Natural killer cell treated with Interleukin-12 subunit alpha and Interleukin-12 subunit beta and Interleukin-15 and Interleukin-18, amount 100 ng/mL, for 72 hours (primary cell): ENCODE results near the gene MYH10. TPM values are rescaled to one million over a fixed set of nuclear protein-coding genes. Genes with fewer than 3 reads are reported as not detected.
"Not testable (repeated sequence)": the region's sequence is repeated elsewhere in the genome, so short reads cannot be mapped to it uniquely, and the experiment has no call there.

Experiments used
- ATAC-seq, 2 donors: fragments of 150-1000 bp; cut with Tn5 transposase in 1 of 2; sonication (Bioruptor Pico), chemical (Tn5 transposase) in 1 of 2; 2 replicates each; pipeline ENCODE4 v1.10.0; 2021
- DNase-seq: peaks from one replicate; pipeline ENCODE4 v3.0.0; 2022; ENCODE audit warnings: low spot score
- H3K27ac Mint-ChIP-seq, 2 donors: 1 replicate in 1 of 2; 2 replicates in 1 of 2; pipeline ENCODE4 v1.8.0; 2022; ENCODE audit warnings: mixed read lengths in 2 of 2, mild to moderate bottlenecking in 1 of 2, moderate library complexity in 1 of 2
- H3K27me3 Mint-ChIP-seq, 2 donors: 1 replicate in 1 of 2; 2 replicates in 1 of 2; pipeline ENCODE4 v1.8.0; 2022; ENCODE audit warnings: mixed read lengths in 2 of 2
- H3K36me3 Mint-ChIP-seq: one replicate; pipeline ENCODE4 v1.8.0; 2022; ENCODE audit warnings: mixed read lengths
- H3K4me1 Mint-ChIP-seq, 2 donors: 1 replicate in 1 of 2; 2 replicates in 1 of 2; pipeline ENCODE4 v1.8.0; 2022; ENCODE audit warnings: low read depth in 2 of 2, mixed read lengths in 2 of 2, mild to moderate bottlenecking in 1 of 2
- H3K4me3 Mint-ChIP-seq: one replicate; pipeline ENCODE4 v1.8.0; 2022; ENCODE audit warnings: mixed read lengths
- H3K9me3 Mint-ChIP-seq: 2 replicates; pipeline ENCODE4 v1.8.0; 2022; ENCODE audit warnings: mixed read lengths
- total RNA-seq, 2 donors: library from RNA; stranded (reverse); gene quantifications; one replicate each; pipeline ENCODE4 v1.2.3, GENCODE V29; 2022

Gene MYH10
- total RNA-seq, 2 donors from 2014 or later = 1.9 TPM

- H3K27ac Mint-ChIP-seq, ATAC-seq, DNase-seq, H3K4me3 Mint-ChIP-seq, H3K4me1 Mint-ChIP-seq, H3K36me3 Mint-ChIP-seq, H3K9me3 Mint-ChIP-seq: not testable (repeated sequence)
- H3K27me3 Mint-ChIP-seq = peaks cover 19 to 25% of the 10 kb centered on the region in 2 donors
These were observed 30.2 kb upstream of the MYH10 start for GRCh38 chr17:8660709-8661108.

DNA sequence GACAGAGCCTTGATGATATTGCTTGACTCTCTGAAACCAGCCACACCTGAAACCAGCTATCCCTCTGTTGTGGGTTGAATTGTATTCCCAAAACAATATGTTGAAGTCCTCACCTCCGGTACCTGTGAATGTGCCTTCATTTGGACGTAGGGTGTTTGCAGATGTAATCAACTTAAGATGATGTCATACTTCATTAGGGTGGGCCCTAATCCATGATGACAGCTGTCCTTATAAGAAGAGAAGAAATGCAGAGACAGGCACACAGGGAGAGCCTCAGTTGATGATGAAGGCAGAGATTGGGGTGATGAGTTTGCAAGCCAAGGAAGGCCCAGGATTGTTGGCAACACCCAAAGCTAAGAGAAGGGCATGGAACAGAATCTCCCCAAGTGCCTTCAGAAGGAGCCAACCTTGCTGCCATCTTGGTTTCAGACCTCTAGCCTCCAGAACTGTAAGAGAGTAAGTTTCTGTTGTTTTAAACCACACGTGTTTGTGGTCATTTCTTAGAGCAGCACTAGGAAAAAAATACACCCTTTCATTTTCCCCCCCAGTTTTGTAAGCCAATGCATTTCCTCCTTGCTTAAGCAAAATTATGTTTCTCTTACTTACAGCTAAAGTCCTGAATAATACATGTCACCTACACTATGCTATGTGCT is 29.4 kb upstream of the MYH10 start:
- ATAC-seq (no peak), DNase-seq (no peak)
- Mint-ChIP-seq H3K27me3 (peaks cover 19% of the 10 kb centered on the region in 2 donors), H3K9me3 (peaks cover 4% of the 10 kb centered on the region), H3K36me3 (no peaks in the 10 kb centered on the region), H3K4me1 (peaks cover 0 to 3% of the 10 kb centered on the region in 2 donors), H3K4me3 (no peak overlapping the region), H3K27ac (no peak overlapping the region)

GRCh38 chr17:8658810-8659209 is 28.3 kb upstream of the MYH10 start:
- Mint-ChIP-seq H3K27ac (no peak overlapping the region), H3K4me1 (peaks cover 0 to 3% of the 10 kb centered on the region in 2 donors), H3K9me3 (peaks cover 4% of the 10 kb centered on the region), H3K27me3 (peaks cover 19 to 21% of the 10 kb centered on the region in 2 donors), H3K4me3 (no peak overlapping the region), H3K36me3 (no peaks in the 10 kb centered on the region)
- DNase-seq (no peak), ATAC-seq (no peak)

DNA sequence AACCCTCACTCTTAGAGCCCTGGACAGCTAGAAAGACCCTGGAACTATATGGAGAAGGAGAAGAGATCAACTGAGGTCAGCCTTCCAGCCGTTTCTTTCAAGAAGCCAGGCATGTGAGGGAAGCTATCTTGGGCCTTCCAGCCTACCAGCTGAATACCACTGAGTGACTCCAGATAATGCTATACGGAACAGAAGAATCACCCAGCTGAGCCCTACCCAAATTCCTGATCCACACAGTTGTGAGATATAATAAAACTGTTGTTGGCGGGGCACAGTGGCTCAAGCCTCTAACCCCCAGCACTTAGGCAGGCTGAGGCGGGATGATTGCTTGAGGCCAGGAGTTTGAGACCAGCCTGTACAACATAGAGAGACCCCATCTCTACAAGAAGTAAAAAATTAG is 26.2 kb upstream of the MYH10 start:
- Mint-ChIP-seq H3K27ac (no peak overlapping the region), H3K4me1 (peaks cover 0 to 3% of the 10 kb centered on the region in 2 donors), H3K4me3 (no peak overlapping the region), H3K9me3 (peaks cover 4% of the 10 kb centered on the region), H3K27me3 (peaks cover 19% of the 10 kb centered on the region in 2 donors), H3K36me3 (no peaks in the 10 kb centered on the region)
- DNase-seq = no peak
- no peak for ATAC-seq

- DNase-seq = no peak
- no peaks in the 10 kb centered on the region for H3K36me3 Mint-ChIP-seq
- peaks cover 19% of the 10 kb centered on the region in 2 donors for H3K27me3 Mint-ChIP-seq
- H3K27ac Mint-ChIP-seq = no peak overlapping the region
- H3K9me3 Mint-ChIP-seq = peaks cover 4% of the 10 kb centered on the region
- H3K4me1 Mint-ChIP-seq = no peaks in the 10 kb centered on the region
- H3K4me3 Mint-ChIP-seq = no peak overlapping the region
- ATAC-seq = no peak
These were observed 24.3 kb upstream of the MYH10 start for GRCh38 chr17:8654822-8655221.

- no peaks in the 10 kb centered on the region for H3K36me3 Mint-ChIP-seq
- no peaks in the 10 kb centered on the region for H3K9me3 Mint-ChIP-seq
- H3K27me3 Mint-ChIP-seq = peaks cover 18 to 20% of the 10 kb centered on the region in 2 donors
- no peaks in the 10 kb centered on the region for H3K4me1 Mint-ChIP-seq
- no peak overlapping the region for H3K27ac Mint-ChIP-seq
- ATAC-seq (no peak), DNase-seq (no peak)
- no peak overlapping the region for H3K4me3 Mint-ChIP-seq
These were observed 20.5 kb upstream of the MYH10 start for GRCh38 chr17:8651013-8651412.

- no peak overlapping the region for H3K4me3 Mint-ChIP-seq
- no peak for ATAC-seq
- no peaks in the 10 kb centered on the region for H3K36me3 Mint-ChIP-seq
- no peaks in the 10 kb centered on the region for H3K4me1 Mint-ChIP-seq
- no peak for DNase-seq
- no peak overlapping the region for H3K27ac Mint-ChIP-seq
- H3K9me3 Mint-ChIP-seq = no peaks in the 10 kb centered on the region
- H3K27me3 Mint-ChIP-seq = peaks cover 20 to 23% of the 10 kb centered on the region in 2 donors
These were observed 19.6 kb upstream of the MYH10 start for GRCh38 chr17:8650119-8650499.

GRCh38 chr17:8649157-8650118 is 18.9 kb upstream of the MYH10 start:
- H3K36me3 Mint-ChIP-seq = no peaks in the 10 kb centered on the region
- H3K4me1 Mint-ChIP-seq = no peaks in the 10 kb centered on the region
- H3K27me3 Mint-ChIP-seq = peaks cover 23 to 30% of the 10 kb centered on the region in 2 donors
- ATAC-seq (no peak), DNase-seq (no peak)
- H3K4me3 Mint-ChIP-seq = no peak overlapping the region
- H3K27ac Mint-ChIP-seq = no peak overlapping the region
- H3K9me3 Mint-ChIP-seq = no peaks in the 10 kb centered on the region

DNA sequence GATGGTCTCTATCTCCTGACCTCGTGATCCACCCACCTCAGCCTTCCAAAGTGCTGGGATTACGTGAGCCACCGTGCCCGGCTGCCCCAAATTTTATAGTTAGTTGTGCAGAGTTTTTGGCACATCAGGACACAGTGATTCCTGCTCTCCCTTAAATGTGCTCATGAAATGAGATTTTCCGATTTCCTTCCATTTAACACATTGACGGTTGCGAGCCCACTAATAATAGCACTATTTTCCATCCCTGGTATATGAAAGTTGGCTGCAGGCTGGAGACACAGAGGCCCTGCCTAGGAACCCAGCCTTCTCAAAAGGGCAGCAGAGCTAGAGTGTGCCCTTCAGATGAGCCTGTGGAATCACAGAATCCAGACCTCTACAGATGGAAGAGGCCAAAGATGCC is 17.4 kb upstream of the MYH10 start:
- ATAC-seq = no peak
- peaks cover 25 to 45% of the 10 kb centered on the region in 2 donors for H3K27me3 Mint-ChIP-seq
- H3K9me3 Mint-ChIP-seq = no peaks in the 10 kb centered on the region

DNA sequence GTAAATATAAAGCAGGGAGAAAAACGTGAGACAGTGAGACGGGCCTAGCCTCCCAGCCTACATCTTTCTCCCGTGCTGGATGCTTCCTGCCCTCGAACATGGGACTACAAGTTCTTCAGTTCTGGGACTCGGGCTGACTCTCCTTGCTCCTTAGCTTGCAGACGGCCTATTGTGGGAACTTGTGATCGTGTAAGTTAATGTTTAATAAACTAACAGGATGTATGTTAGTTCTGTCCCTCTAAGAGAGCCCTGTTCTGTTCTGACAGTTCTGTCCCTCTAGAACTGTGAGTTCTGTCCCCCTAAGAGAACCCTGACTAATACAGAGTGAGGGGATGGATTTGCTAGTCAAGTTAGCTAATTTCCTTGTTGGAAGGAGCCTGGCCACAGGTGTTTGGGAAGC is 16.7 kb upstream of the MYH10 start:
- ATAC-seq (no peak), DNase-seq (no peak)
- H3K36me3 Mint-ChIP-seq = no peaks in the 10 kb centered on the region
- no peak overlapping the region for H3K27ac Mint-ChIP-seq
- no peak overlapping the region for H3K4me3 Mint-ChIP-seq
- peaks cover 23 to 45% of the 10 kb centered on the region in 2 donors for H3K27me3 Mint-ChIP-seq
- H3K9me3 Mint-ChIP-seq = no peaks in the 10 kb centered on the region
- no peaks in the 10 kb centered on the region for H3K4me1 Mint-ChIP-seq

More for the DNA sequence above, 17.4 kb upstream of the MYH10 start:
- H3K36me3 Mint-ChIP-seq = no peaks in the 10 kb centered on the region
- no peak overlapping the region for H3K27ac Mint-ChIP-seq
- DNase-seq = no peak
- H3K4me3 Mint-ChIP-seq = no peak overlapping the region
- no peaks in the 10 kb centered on the region for H3K4me1 Mint-ChIP-seq

DNA sequence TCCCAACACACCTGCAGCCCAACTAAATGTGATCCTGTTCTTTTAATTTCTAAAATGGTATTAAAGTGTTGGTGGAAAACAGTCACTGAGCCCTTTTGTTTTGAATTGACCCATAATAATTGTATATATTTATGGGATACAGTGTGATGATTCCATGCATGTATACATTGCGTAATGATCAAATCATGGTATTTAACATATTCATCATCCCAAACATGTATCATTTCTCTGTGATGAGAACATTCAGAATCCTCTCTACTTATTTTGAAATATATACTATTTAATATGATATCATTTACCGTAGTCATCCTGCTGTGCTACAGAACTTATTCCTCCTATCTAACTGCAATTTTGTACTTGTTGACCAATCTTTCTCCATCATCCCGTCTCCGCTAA is 14.0 kb upstream of the MYH10 start:
- Mint-ChIP-seq H3K4me3 (no peak overlapping the region), H3K27ac (no peak overlapping the region), H3K9me3 (no peaks in the 10 kb centered on the region), H3K4me1 (no peaks in the 10 kb centered on the region), H3K27me3 (peaks cover 15 to 35% of the 10 kb centered on the region in 2 donors), H3K36me3 (no peaks in the 10 kb centered on the region)
- DNase-seq = no peak
- no peak for ATAC-seq

GRCh38 chr17:8643855-8644506 is 13.5 kb upstream of the MYH10 start:
- H3K4me3 Mint-ChIP-seq = no peak overlapping the region
- H3K27ac Mint-ChIP-seq = no peak overlapping the region
- H3K4me1 Mint-ChIP-seq = no peaks in the 10 kb centered on the region
- DNase-seq (no peak), ATAC-seq (no peak)
- no peaks in the 10 kb centered on the region for H3K36me3 Mint-ChIP-seq
- H3K9me3 Mint-ChIP-seq = no peaks in the 10 kb centered on the region
- peaks cover 12 to 35% of the 10 kb centered on the region in 2 donors for H3K27me3 Mint-ChIP-seq

DNA sequence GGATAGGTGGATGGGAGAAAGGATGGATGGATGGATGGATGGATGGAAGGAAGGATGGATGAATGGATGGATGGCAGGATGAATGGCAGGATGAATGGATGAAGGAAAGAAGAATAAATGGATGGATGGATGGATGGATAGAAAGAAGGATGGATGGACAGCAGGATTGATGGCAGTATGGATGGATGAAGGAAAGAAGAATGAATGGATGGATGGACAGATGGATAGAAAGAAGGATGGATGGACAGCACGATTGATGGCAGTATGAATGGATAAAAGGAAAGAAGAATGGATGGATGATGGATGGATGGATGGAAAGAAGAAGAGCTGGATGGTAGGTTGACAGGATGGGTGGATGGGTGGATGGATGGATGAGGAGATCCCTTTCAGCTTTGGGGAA is 9.2 kb upstream of the MYH10 start:
- H3K27ac Mint-ChIP-seq = no peak overlapping the region
- no peaks in the 10 kb centered on the region for H3K36me3 Mint-ChIP-seq
- ATAC-seq (no peak), DNase-seq (no peak)
- no peak overlapping the region for H3K4me3 Mint-ChIP-seq
- H3K4me1 Mint-ChIP-seq = no peaks in the 10 kb centered on the region
- H3K9me3 Mint-ChIP-seq = no peaks in the 10 kb centered on the region
- peaks cover 13 to 39% of the 10 kb centered on the region in 2 donors for H3K27me3 Mint-ChIP-seq

DNA sequence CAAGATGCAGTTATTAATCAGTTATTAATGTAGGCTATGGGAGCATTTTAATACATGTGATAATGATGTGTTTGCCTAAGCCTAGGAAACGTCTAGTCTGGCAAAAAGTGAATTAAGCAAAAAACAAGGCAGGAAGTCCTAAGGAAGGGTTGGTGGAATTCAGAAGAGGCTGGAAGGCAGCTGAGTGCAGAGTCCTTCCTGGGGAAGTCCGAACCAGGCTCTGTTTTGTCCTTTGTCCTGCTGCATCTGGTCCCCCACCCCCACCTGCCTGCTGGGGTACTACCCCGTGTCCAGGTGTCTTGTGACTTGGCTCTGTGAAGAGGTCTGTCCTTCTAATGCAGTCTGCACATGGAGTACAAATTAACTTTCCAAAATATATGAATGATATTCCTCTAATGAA is 1.5 kb upstream of the MYH10 start:
- no peaks in the 10 kb centered on the region for H3K9me3 Mint-ChIP-seq
- no peaks in the 10 kb centered on the region for H3K36me3 Mint-ChIP-seq
- ATAC-seq = no peak
- no peak overlapping the region for H3K27ac Mint-ChIP-seq
- peaks cover 10 to 12% of the 10 kb centered on the region in 2 donors for H3K4me1 Mint-ChIP-seq
- no peak for DNase-seq
- H3K4me3 Mint-ChIP-seq = no peak overlapping the region
- H3K27me3 Mint-ChIP-seq = peaks cover 46 to 64% of the 10 kb centered on the region in 2 donors
